Muscle layer of duodenum (tissue), 2 donors: ENCODE results near the gene POLA1.
"Not testable (repeated sequence)": the region's sequence is repeated elsewhere in the genome, so short reads cannot be mapped to it uniquely, and the experiment has no call there.

Experiments used
- H3K27ac ChIP-seq: one replicate; pipeline ENCODE4 v1.7.0; 2013; ENCODE audit warnings: mild to moderate bottlenecking, low read length
- H3K27me3 ChIP-seq: one replicate; pipeline ENCODE4 v1.7.0; 2013; ENCODE audit warnings: low read depth, mild to moderate bottlenecking, control low read depth, low read length
- H3K36me3 ChIP-seq, 2 donors: one replicate each; pipeline ENCODE4 v1.7.0; 2013; ENCODE audit warnings: low read length in 2 of 2, control low read depth in 1 of 2, mild to moderate bottlenecking in 1 of 2; ENCODE audit not compliant: insufficient read depth in 2 of 2, control insufficient read depth in 1 of 2
- H3K4me1 ChIP-seq, 2 donors: one replicate each; pipeline ENCODE4 v1.7.0; 2013; ENCODE audit warnings: low read length in 2 of 2, mild to moderate bottlenecking in 2 of 2, control low read depth in 1 of 2, moderate library complexity in 1 of 2; ENCODE audit not compliant: insufficient read depth in 2 of 2, control insufficient read depth in 1 of 2
- H3K4me3 ChIP-seq, 2 donors: one replicate each; pipeline ENCODE4 v1.7.0; 2013; ENCODE audit warnings: low read length in 2 of 2, low read depth in 1 of 2, mild to moderate bottlenecking in 1 of 2
- H3K9me3 ChIP-seq, 2 donors: one replicate each; pipeline ENCODE4 v1.7.0; 2013; ENCODE audit warnings: low read length in 2 of 2, control low read depth in 1 of 2, mild to moderate bottlenecking in 1 of 2; ENCODE audit not compliant: control insufficient read depth in 1 of 2
- donor health status: healthy.

POLA1 gene

DNA sequence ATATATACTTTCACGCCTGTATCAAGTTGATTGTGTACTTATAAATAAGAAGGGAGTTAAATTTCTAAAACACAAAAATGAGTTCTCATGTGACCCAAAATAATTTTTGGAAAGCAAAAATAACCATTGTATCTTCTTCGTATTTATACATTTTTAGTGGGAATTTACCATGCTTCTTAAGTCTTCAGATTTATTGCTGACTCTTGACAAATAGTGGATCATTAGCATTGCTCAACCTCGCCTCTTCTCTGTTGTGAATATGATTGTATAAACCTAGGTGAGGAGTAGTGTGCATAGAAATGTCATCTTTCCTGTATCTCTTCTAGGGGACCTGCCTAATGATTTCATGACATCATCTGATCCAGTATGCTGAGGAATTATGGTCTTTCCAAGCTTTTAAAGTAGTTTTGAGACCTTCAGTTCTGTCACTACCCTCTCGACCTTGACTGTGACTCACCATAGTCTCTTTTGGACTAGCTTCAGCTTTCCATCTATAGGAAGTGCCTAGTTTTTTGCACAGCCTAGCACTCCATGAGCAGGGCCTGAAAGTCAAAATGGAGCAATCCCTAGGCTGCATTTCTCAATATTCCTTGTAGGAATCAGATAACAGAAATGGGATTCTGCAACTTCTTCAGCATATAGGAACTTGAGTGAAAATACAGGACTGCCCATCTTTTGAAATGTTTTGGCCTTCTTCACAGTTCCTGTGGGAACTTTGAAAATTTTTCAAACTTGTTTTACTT lies 164.5 kb downstream of the POLA1 start:
- no peaks in the 10 kb centered on the region for H3K9me3 ChIP-seq
- no peak overlapping the region for H3K27ac ChIP-seq
- no peak overlapping the region for H3K4me3 ChIP-seq
- H3K4me1 ChIP-seq, result no peaks in the 10 kb centered on the region
- no peaks in the 10 kb centered on the region for H3K27me3 ChIP-seq
- H3K36me3 ChIP-seq, result peaks cover 0 to 5% of the 10 kb centered on the region in 2 donors

DNA sequence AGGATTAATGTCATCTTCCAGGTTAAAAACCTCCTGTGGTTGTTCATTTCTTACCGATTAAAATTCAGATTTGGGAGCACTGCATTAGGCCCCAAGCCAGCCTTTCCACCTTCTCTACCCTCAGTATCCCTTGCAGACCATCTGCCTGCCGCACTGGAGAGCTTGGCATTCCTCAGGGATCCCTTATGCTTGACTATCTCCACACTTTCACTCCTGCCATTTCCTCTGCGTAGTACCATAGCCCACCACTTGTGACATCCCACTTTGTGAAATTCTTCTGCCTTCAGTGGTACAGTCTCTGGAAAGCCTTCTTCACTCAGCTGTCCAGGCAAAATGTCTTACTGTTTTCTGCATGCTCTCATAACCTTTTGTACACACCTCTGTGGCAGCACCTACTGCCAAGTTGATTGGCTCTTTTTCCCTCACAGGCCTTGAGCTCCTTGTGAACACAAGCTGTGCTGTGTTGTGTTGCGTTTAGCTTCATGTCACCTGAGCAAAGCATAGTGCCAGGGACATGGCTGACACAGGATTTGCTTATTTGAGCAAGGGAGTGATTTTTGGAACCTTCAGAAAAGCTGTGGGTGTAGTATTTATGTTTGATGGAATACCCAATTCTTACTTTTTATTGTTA lies 165.6 kb downstream of the POLA1 start:
- no peaks in the 10 kb centered on the region for H3K9me3 ChIP-seq
- H3K36me3 ChIP-seq, result peaks cover 0 to 5% of the 10 kb centered on the region in 2 donors
- H3K27me3 ChIP-seq, result no peaks in the 10 kb centered on the region
- H3K4me3 ChIP-seq, result no peak overlapping the region
- no peak overlapping the region for H3K27ac ChIP-seq
- H3K4me1 ChIP-seq, result no peaks in the 10 kb centered on the region

DNA sequence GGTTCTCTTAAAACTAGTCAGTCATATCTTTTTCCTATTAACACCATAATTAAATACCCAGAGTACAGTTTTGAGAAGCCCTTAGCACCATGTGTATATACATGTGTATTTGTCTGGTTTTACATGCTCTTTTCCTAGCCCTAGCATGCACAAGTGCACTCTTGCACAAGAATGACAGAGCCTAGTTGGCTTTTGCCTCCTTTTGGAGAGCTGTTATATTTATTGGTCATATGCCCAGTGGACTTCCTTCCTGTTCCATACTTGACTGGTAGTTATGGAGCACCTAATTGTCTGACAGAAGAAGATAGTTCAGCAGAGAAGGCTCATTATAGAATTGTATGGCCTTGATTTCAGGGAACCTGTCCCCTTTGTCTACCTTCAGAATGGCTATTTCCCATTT lies 166.4 kb downstream of the POLA1 start:
- Histone ChIP-seq H3K4me3 (no peak overlapping the region), H3K4me1 (no peaks in the 10 kb centered on the region), H3K27ac (no peak overlapping the region), H3K36me3 (peaks cover 0 to 5% of the 10 kb centered on the region in 2 donors), H3K27me3 (no peaks in the 10 kb centered on the region), H3K9me3 (no peaks in the 10 kb centered on the region)

DNA sequence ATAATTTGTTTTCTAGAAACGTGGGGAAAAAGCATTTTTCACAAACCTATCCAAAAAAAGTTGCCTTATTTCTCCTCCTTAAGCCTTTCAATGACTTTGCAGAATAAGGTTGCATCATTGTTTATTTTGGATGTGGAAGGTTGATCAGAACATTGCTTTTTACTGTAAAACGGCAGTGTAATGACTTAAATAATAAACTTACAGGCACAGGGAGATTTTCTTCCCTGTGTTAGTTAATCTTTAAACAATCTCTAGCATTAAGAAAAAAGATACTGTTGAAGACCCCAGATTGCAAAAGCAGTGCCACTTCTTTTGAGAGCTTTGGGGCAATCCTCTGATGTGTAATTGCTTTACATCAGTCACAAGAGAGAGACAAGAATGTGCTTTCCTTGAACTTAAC lies 168.6 kb downstream of the POLA1 start:
- Histone ChIP-seq H3K4me1 (no peaks in the 10 kb centered on the region), H3K9me3 (no peaks in the 10 kb centered on the region), H3K36me3 (no peaks in the 10 kb centered on the region), H3K4me3 (no peak overlapping the region), H3K27me3 (no peaks in the 10 kb centered on the region), H3K27ac (no peak overlapping the region)

DNA sequence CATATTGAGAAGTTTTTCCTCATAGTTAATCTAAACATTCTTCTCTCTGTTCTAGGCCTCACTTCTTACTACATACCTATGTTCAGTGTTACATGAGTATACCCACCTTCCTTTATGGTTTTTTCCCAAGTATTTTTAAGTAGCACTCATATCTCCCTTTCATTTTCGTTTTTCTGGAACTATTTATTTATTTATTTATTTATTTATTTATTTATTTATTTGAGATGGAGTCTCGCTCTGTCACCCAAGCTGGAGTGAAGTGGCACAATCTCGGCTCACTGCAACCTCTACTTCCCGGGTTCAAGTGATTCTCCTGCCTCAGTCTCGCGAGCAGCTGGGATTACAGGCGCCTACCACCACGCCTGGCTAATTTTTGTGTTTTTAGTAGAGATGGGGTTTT lies 170.1 kb downstream of the POLA1 start:
- H3K4me1 ChIP-seq, H3K27ac ChIP-seq, H3K36me3 ChIP-seq, H3K27me3 ChIP-seq, H3K9me3 ChIP-seq, H3K4me3 ChIP-seq: not testable (repeated sequence)

DNA sequence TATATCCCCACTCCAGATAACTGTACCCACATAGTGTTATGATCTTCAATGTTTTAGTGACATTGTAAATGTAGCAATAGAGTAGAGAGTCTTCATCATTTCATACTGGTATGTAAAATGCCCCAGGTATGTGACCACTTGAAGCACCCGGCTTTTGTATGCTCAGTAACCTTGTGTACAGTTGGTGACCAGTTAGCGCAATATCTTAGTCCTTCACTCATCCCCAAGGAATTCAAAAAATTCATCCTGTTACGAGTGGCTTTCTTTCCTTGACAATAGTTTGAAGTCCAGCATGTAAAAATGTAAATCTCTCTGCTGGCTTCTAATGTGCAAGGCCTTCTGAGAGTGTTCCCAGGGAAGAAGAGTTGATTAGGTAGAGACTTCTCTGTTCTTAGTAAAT lies 176.4 kb downstream of the POLA1 start:
- no peak overlapping the region for H3K4me3 ChIP-seq
- no peaks in the 10 kb centered on the region for H3K4me1 ChIP-seq
- no peaks in the 10 kb centered on the region for H3K27me3 ChIP-seq
- no peaks in the 10 kb centered on the region for H3K36me3 ChIP-seq
- no peaks in the 10 kb centered on the region for H3K9me3 ChIP-seq
- H3K27ac ChIP-seq, result no peak overlapping the region

DNA sequence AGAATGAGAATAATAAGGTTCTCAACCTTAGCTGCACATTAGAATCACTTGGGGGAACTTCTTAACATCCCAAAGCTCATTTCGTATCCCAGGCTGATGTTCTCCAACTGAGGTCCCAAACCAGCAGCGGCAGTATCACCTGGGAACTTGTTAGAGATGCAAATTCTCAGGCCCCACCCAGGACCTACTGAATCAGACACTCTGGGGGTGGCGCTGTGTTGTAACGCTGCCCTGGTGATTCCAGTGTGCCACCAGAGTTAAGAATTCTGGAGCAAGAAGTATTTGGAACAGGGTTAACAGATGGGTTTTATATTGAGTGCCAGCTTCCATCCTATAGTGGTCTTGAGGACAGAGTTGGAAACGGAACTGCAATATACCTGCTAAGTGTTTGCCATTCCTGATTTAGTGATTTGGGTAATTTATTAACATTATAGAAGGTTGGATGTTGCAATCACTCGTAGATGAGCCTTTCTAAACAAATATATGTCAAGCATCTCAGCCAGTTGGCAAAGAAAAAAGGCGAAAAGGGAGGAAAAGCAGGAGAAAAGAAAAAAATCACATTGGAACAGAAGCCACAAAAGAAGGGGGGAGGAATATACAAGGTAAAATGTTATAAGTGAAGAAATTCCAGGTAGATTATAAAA lies 181.0 kb downstream of the POLA1 start:
- H3K4me3 ChIP-seq, result no peak overlapping the region
- H3K27ac ChIP-seq, result no peak overlapping the region
- no peaks in the 10 kb centered on the region for H3K36me3 ChIP-seq
- H3K9me3 ChIP-seq, result no peaks in the 10 kb centered on the region
- H3K27me3 ChIP-seq, result no peaks in the 10 kb centered on the region
- peaks cover 0 to 10% of the 10 kb centered on the region in 2 donors for H3K4me1 ChIP-seq

DNA sequence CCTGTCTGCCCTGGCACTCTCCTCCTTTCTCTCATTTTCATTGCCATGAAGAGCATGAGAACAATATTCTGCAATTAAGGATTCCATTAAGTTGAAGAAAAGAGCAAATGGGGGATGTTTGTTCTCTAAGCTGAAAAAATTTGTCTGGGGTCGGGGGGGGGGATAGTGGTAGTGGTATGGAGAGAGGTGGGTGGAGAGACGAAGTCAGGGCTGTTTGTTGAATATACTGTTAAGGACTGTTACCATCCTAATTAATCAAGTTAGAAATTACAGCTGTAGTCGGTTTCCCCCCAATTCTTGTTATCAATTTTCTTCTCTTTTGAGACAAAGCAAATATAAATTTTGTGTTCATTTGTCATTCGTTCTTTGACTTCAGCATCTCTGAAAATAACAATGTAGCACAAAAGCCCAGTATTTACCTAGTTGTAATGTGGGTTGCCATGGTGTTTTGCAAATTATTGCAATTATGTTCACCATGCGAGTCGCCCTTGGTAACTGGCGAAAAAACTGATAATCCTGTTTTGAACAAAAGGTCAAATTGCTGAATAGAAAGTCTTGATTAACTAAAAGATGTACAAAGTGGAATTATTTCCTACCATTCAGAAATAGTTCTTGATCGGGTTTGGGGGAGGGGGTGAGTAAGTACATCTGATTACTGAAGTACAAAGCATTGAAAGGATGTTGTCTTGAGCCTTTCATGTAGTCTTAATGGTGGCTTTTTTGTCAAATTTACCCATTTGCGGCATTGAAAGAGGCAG lies 183.0 kb downstream of the POLA1 start:
- Histone ChIP-seq H3K4me3 (no peak overlapping the region), H3K27ac (no peak overlapping the region), H3K27me3 (no peaks in the 10 kb centered on the region)

DNA sequence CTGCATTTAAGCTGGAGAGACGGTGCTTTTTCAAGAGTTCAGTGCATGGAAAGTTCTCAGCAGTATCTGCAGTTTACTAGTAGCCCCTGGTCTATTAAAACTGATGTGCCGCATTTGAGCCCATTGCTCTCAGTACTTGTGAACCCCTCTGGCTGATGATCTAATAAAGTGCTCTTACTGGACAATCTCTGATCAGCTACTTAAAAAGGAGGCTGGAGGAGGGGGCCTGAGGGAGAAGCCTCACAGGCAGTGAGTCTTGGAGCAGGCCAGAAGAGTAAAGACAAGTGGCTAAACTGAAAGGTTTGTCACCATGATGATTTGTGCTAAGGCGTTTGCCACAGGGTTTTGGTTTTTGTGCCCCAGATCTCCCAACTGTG lies 183.6 kb downstream of the POLA1 start:
- no peaks in the 10 kb centered on the region for H3K27me3 ChIP-seq
- no peak overlapping the region for H3K27ac ChIP-seq
- H3K9me3 ChIP-seq, result no peaks in the 10 kb centered on the region
- no peak overlapping the region for H3K4me3 ChIP-seq
- H3K4me1 ChIP-seq, result peaks cover 0 to 10% of the 10 kb centered on the region in 2 donors
- H3K36me3 ChIP-seq, result no peaks in the 10 kb centered on the region

More for the DNA sequence above, 183.0 kb downstream of the POLA1 start:
- Histone ChIP-seq H3K36me3 (no peaks in the 10 kb centered on the region), H3K9me3 (no peaks in the 10 kb centered on the region), H3K4me1 (peaks cover 0 to 10% of the 10 kb centered on the region in 2 donors)

DNA sequence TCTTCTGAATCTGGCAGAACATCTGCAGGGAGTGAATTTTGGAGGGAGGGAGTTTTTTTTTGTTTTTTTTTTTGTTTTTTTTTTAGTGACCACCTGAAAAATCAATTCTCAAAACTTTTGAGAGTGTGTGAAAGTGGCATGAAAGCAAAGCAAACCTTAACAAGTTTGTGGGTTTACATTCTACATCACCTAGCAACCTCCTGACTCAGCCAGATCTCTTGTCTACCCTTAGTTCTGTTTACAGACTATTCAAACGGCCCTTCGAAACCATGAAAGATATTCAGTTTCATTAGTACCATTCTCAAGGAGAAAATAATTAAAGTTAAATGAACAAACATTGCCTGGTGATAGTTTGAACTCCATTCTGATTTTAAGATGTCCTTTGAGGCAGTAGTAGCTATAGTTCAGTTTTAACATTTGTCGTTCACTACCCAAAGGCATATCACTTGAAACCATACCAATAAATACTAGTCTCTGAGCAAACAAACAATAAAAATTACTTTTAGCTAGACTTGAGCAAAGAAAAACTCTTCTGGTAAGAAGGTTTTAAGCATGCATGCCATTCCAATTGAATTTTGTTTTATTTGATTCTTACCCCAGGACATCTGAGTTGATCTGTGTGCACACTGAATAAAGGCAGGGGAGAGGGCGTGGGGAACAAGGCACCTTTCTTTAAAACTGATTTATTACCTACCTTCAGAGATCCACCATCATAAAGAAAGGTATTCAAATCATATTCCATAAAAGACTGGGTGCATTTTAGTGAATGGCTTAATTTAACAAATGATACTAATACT lies 184.3 kb downstream of the POLA1 start:
- no peaks in the 10 kb centered on the region for H3K9me3 ChIP-seq
- H3K4me1 ChIP-seq, result peaks cover 0 to 10% of the 10 kb centered on the region in 2 donors
- no peak overlapping the region for H3K4me3 ChIP-seq
- no peak overlapping the region for H3K27ac ChIP-seq
- no peaks in the 10 kb centered on the region for H3K27me3 ChIP-seq
- no peaks in the 10 kb centered on the region for H3K36me3 ChIP-seq
